Upper lobe of left lung (tissue), 6 donors: Measurements from ENCODE around the gene BCL10. TPM values are rescaled to one million over a fixed set of nuclear protein-coding genes. Genes with fewer than 3 reads are reported as not detected.

Experiments
- ATAC-seq, 2 donors: fragments of 200-7000 bp; cut with Tn5 transposase; one replicate each; pipeline ENCODE4 v1.9.1; 2022; ENCODE audit warnings: mild to moderate bottlenecking in 2 of 2, moderate library complexity in 2 of 2; ENCODE audit not compliant: low FRiP score in 2 of 2
- DNase-seq, 2 donors: peaks; one replicate each; pipeline ENCODE4 v3.0.0-alpha.2; 2019 to 2020
- H3K27ac ChIP-seq, 4 donors: fragments of 200-600 bp; sonication (generic); one replicate each; pipeline ENCODE4 v1.5.1; 2016 to 2019
- H3K27me3 ChIP-seq, 4 donors: fragments of 200-600 bp; sonication (generic); one replicate each; pipeline ENCODE4 v1.5.1; 2017 to 2019
- H3K36me3 ChIP-seq, 4 donors: fragments of 200-600 bp; sonication (generic); one replicate each; pipeline ENCODE4 v1.5.1; 2016 to 2019
- H3K4me1 ChIP-seq, 4 donors: fragments of 200-600 bp; sonication (generic); one replicate each; pipeline ENCODE4 v1.5.1; 2018 to 2019
- H3K4me3 ChIP-seq, 4 donors: fragments of 200-600 bp; sonication (generic); one replicate each; pipeline ENCODE4 v1.5.1; 2017 to 2019; ENCODE audit warnings: mild to moderate bottlenecking in 2 of 4, moderate library complexity in 1 of 4
- H3K9me3 ChIP-seq, 4 donors: fragments of 200-600 bp; sonication (generic); one replicate each; pipeline ENCODE4 v1.5.1; 2018 to 2019
- CTCF ChIP-seq, 6 experiments: fragments of 450-650 bp in 4 of 6; fragments of 200-600 bp in 2 of 6; sonication (generic) in 2 of 6; IDR thresholded peaks; one replicate each; pipeline ENCODE4 v1.5.1; 2016 to 2019; ENCODE audit warnings: antibody characterized with exemption in 6 of 6
- EP300 ChIP-seq, 4 donors: sonication (generic); formaldehyde crosslinking; IDR thresholded peaks; one replicate each; pipeline ENCODE4 v1.5.1; 2017; ENCODE audit warnings: antibody characterized with exemption in 4 of 4, control low read depth in 2 of 4
- POLR2A ChIP-seq, 4 donors: fragments of 450-650 bp; IDR thresholded peaks; one replicate each; pipeline ENCODE4 v1.5.1; 2016 to 2017; ENCODE audit warnings: antibody characterized with exemption in 4 of 4, mild to moderate bottlenecking in 2 of 4
- POLR2AphosphoS5 ChIP-seq, 2 donors: sonication (generic); formaldehyde crosslinking; IDR thresholded peaks; one replicate each; pipeline ENCODE4 v1.5.1; 2017; ENCODE audit warnings: antibody characterized with exemption in 2 of 2
- WGBS, 2 donors: methylation state at CpG; one replicate each; pipeline ENCODE4 v1.1.5; 2017 to 2018; 5-methylcytosine and 5-hydroxymethylcytosine counted together
- small RNA-seq, 4 donors: library from RNA; depleted of rRNA; stranded (forward); fragments of <200 nt; gene quantifications; one replicate each; pipeline ENCODE3, GENCODE V24; 2016
- total RNA-seq, 6 donors: library from RNA; depleted of rRNA in 4 of 6; stranded (reverse); fragments of >200 nt in 4 of 6; gene quantifications; one replicate each; pipeline versions ENCODE4 v1.1.0 to v1.2.1, GENCODE V29; 2016 to 2021
- donor health status: DM: no; HTN: no; CAD: no; lungs with moderate emphysema.
- donor health status: DM: no; HTN: yes; CAD: no; lungs with severe emphysema.

The BCL10 gene
- total RNA-seq, 6 donors from 2014 or later = 14.5 to 31.0 (median 20.4) TPM

- no peak overlapping the region for H3K27ac ChIP-seq
- no peaks in the 10 kb centered on the region for H3K36me3 ChIP-seq
Observed at GRCh38 chr1:85219853-85220610, 56.4 kb downstream of the BCL10 start.

GRCh38 chr1:85216697-85217096 lies 59.7 kb downstream of the BCL10 start:
- H3K36me3 ChIP-seq = no peaks in the 10 kb centered on the region
- no peak for ATAC-seq

More at GRCh38 chr1:85219853-85220610, 56.4 kb downstream of the BCL10 start:
- no peak for TF ChIP-seq EP300 (IDR thresholded peaks at IDR 0.05)
- no peak for TF ChIP-seq POLR2A (IDR thresholded peaks at IDR 0.05)
- TF ChIP-seq POLR2AphosphoS5 (IDR thresholded peaks at IDR 0.05) = no peak
- TF ChIP-seq CTCF (IDR thresholded peaks at IDR 0.05) = no peak
- WGBS, 2 donors = 83 to 95% methylated on average over 2 of the region's 2 CpGs
- DNase-seq = no peak
- Histone ChIP-seq H3K27me3 (no peaks in the 10 kb centered on the region), H3K4me1 (peaks cover 6 to 14% (median 10%) of the 10 kb centered on the region in 4 donors), H3K4me3 (no peak overlapping the region), H3K9me3 (no peaks in the 10 kb centered on the region)
- no peak for ATAC-seq

More at GRCh38 chr1:85216697-85217096, 59.7 kb downstream of the BCL10 start:
- H3K27ac ChIP-seq = no peak overlapping the region
- DNase-seq = no peak
- no peak for TF ChIP-seq POLR2AphosphoS5 (IDR thresholded peaks at IDR 0.05)
- no peak for TF ChIP-seq CTCF (IDR thresholded peaks at IDR 0.05)
- TF ChIP-seq POLR2A (IDR thresholded peaks at IDR 0.05) = no peak
- no peak for TF ChIP-seq EP300 (IDR thresholded peaks at IDR 0.05)
- H3K4me1 ChIP-seq = peaks cover 0 to 5% (median 1%) of the 10 kb centered on the region in 4 donors
- no peaks in the 10 kb centered on the region for H3K9me3 ChIP-seq
- H3K27me3 ChIP-seq = no peaks in the 10 kb centered on the region
- no peak overlapping the region for H3K4me3 ChIP-seq

Small RNA genes lying within 50 kb of the gene (small RNA-seq; reads per million reads assigned to genes)
- 0 reads per million in 4 donors for gene RF00019

Other genes starting within 250 kb of the BCL10 start
- gene MCOLN3, start 228.1 kb downstream of the BCL10 start, total RNA-seq = 10 to 100 TPM in 1 of 6 donors, 1 to 10 TPM in 5; 5.5 to 18.9 (median 5.8) TPM
- 10 to 100 TPM; 14.3 to 38.5 (median 23.2) TPM for gene SYDE2, start 75.6 kb downstream of the BCL10 start, total RNA-seq
- 10 to 100 TPM; 12.9 to 89.1 (median 17.9) TPM for gene C1orf52, start 17.0 kb downstream of the BCL10 start, total RNA-seq
- 10 to 100 TPM; 24.1 to 78.8 (median 52.6) TPM for gene DDAH1, start 188.5 kb upstream of the BCL10 start, total RNA-seq